Stimulated activated CD8-positive, alpha-beta memory T cell treated with anti-CD3 and anti-CD28 coated beads, Interleukin-7, amount 100 ng/mL, for 48 hours (primary cell): ENCODE results near the gene IL16.

Experiments used
- DNase-seq, 2 donors: peaks; one replicate each; pipeline ENCODE4 v3.0.0-alpha.2; 2020; ENCODE audit warnings: low read depth in 1 of 2; ENCODE audit errors: extremely low read depth in 1 of 2

IL16 gene

GRCh38 chr15:81174125-81174791 lies 22.4 kb upstream of the IL16 start:
- no peak for DNase-seq

DNA sequence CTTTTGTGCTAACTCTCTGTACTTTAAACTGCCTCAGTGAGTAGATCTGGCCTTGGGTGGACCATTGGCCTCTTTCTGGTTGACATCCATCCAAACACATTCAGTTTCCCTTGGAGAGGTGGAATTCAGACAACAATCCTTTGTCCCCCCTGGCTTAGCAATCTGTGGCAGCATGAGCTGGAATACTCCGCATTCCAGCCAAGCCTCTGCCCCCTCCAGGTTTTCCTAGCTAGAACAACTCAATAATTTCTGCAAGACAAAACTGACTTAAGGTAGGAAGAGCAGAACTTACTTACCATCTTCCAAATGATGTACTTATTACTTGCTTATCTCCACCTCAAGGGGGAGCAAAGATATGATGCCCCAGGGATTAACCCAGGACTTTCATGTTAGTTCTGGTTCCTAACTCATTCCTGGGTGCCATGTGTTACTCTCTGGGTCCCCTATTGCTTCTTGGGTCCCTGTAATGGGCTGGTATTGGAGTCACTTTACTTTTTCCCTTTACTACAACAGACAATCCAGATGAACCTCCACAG lies 21.8 kb upstream of the IL16 start:
- no peak for DNase-seq

DNA sequence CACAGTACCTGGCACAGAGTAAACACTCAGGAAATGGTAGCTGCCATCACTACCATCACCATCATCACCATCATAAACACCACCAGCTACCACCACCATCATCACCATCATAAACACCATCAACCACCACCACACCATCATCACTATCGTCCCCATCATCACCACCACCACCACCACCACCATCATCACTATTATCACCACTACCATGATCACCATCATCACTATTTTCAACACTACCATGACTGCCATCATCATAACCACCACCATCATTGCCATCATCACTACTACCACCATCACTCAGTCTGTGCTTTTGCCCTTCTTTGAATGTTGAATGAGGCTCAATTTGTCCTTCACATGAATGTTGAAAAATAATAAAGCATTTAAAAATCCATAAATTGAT lies 21.2 kb upstream of the IL16 start:
- DNase-seq, result no peak

DNA sequence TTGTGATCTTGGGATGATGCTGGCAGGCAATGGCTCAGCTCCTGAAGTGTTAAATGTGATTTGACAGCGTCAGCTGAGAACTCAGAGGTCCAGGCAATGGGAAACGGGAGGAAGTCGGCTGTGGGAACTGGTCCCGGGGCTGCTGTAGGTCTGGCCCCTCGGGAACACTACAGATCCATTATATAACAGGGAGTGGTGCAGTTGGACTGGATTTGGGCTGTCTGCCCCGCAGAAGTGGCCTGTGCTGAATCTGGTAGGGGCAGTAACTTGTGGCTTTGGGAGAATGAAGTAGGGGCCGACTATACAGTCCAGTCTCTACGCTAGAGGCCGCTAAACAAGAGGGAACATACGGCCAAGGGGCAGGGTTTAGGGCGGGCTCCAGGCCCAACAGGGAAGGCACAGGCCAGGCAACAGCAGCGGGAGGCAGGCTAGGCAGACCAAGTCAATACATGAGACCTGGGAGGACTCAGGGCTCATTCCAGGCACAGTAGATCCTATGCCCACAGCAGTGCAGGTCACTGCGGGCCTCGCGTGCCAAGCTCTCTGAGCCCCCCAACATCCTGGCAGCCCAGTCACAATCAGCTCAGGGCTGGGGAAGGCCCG lies 20.3 kb upstream of the IL16 start:
- no peak for DNase-seq

DNA sequence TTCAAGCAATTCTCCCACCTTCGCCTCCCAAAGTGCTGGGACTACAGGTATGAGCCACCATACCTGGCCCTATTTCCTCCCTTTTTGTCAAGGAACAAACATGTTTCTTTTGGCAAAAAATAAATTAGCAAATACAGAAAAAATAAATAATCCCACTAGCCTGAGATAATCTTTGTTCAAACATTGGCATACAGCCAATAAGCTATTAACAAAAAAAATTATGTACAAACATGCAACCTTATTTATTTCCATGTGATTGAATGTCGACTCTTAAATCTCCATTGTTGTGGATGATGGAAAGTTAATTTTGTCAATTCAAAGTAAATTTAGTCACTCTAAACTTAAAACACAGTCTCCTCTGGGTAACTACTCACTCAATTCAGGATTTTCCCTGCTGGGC lies 18.3 kb upstream of the IL16 start:
- no peak for DNase-seq

GRCh38 chr15:81181220-81181619 lies 15.5 kb upstream of the IL16 start:
- no peak for DNase-seq

DNA sequence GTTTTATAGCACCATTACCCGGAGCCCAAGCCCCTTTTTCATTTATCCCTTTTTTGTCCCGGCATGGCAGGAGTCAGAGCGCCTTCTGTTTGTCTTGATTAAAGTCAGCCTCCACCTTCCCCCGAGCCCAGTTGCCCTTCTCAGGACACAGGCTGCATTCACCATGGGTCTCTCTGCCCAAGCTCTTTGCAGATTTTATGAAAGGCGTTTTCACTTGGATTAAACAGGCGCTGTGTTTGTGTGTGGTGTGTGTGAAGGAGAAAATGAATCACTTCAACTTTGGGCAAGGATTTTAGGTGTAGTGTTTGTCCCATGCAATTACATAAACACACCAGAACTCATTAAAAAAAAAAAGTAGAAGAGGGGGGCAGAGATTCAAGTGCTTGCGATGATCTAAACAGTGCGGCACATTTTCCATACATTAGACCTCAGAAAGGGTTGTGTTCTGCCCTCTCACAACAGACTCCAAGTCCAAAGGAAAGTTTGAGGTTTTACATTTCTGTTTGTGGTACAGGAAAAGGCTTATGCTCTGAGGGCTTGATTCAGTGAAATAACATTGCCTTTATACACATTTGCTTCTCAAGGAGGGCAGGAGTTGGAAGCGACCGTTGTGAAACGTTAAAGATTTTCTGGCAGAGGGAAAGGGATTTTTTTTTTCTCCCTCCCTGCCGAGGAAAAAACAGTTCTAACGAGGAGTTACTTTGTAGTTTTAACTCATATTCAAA lies 14.5 kb upstream of the IL16 start:
- no peak for DNase-seq

DNA sequence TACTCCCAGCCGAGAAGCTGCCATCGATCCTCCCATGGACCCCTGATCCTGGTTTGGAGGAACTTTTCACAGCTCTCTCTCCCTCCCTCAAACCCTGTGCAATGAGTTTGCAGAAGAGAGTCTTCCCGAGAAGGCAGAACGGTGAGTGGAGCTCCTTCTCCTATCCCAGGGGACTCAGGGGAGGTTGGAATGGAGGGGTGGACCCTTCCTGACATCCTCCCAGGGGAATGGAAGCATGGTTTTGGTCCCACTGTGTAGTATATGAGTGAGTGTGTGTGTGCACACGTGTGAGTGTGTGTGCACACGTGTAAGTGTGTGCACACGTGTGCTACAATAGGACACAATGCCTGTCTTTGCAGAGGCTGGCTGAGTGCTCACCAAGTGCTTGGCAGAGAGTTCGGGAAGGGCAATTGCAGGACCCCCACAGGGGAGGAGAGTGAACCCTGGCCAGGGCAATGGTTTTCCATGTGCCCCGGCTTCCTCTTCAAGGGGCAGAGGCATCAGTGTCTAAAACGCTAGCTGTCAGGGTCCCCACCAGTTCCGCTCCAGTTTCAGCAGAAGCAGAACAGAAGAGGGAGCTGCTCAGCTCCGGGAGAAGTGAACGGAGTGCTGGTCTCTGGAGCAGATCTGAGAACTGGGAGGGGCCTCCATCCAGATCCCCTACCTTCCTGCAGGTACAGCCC lies 13.8 kb upstream of the IL16 start:
- no peak for DNase-seq

GRCh38 chr15:81183439-81183775 lies 13.3 kb upstream of the IL16 start:
- no peak for DNase-seq

- no peak for DNase-seq
Observed at GRCh38 chr15:81184188-81184587, 12.5 kb upstream of the IL16 start.

DNA sequence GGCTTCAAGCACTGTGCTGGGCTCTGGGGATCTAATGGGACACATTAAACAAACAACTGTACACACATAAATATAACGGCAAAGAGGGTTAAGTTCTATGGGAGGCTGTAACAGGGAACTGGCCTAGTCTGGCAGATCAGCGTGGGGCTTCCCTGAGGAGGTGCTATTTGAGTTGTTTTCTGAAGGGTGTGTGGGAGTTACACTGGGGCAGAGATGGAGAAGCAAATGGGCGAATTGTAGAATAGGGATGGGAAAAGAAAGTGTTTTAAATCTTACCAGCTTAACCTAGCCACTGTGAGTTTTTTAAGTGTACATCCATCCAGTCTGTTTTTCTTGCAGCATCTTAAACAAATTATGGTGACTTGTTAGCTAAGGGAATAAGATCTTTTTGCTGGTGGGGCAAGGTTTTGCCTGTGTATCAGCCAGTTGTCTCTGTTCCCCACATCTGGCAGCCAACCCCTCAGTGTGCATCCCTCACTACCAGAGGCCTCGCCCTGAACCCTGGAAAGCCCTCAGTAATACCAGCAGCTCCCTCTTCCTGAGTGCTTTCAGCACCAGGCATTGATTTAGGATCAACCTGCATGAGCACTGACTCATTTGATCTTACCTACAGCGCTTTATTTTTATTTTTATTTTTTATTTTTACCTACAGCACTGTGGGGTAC lies 10.9 kb upstream of the IL16 start:
- no peak for DNase-seq

DNA sequence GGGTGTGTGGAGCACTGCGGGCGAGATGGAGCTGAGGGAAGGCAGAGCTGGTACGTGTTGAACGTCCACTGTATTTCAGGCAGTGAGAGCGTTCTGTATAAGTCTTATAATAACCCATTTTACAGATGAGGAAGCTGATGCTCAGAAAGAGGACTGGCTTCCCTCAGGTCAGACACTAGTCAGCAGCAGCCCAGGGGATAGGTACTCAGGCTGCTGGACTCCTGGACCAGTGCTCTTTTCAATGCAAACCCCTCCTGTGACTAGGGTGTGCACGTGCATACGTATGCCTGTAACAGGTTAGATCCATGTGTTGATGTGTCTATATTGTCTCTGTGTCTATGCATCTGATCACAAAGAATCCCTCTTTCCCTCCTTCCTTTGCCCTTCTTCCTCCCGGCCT lies 8.3 kb upstream of the IL16 start:
- DNase-seq, result no peak

DNA sequence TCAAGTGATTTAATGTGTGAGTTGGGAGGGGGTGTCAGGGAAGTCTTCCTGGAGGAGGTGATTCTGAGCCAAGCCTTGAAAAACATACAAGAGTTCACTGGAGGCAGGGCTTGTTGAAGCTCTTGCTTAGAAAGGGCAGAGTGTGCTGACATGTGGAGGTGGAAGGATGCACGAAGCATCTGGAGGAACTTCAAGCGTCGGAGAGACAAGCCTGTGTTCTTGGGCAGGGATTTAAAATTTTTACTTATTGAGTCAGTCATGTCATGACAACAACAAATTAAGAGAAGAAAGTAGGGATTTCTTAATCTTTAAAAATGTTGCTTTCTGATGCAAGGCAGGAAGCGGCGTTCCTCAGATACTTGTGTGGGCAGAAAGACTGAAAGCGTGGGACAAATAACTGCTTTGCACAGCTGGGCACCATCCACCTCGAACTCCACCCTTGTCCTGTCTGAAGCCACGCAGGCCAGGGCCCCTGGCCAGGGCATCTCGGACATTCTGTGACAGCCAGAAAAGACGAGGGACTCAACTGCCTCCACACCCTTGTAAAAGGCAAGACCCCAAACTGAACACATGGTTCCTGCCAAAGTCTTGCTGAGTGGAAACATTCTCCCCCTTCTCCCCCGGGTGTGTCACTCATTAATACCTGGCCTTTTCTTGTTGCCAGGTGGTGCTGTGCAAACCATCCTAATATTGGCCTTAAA lies 6.9 kb upstream of the IL16 start:
- DNase-seq, result no peak

DNA sequence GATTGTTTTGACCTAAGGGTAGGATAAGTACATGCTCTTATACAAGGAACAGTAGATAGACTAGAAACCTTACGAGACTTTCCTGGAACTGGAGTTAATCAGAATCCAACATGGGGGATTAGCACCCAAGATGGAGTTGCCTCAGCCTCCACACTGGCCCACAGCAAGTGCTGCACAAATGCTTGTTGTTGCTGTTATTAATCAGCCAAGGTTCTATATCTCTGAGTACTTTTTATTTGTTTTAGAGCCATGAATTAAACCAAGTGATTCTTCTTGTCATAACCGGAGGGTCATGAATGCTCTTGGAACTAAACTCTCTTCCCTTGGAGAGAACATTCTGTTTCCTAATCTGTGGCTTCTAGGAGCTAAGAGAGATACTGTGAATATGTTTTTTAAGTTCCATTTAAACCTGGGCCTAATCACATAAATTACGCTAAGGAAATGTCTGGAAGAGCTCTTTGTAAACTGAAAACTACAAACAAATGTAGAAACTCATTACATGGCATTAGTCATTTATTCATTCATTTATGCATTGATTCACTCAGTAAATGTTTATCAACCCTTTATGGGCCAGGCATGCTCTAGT lies 5.7 kb upstream of the IL16 start:
- DNase-seq, result no peak

- no peak for DNase-seq
Observed at GRCh38 chr15:81191701-81192100, 5.0 kb upstream of the IL16 start.

- no peak for DNase-seq
Observed at GRCh38 chr15:81194723-81195122, 2.0 kb upstream of the IL16 start.

DNA sequence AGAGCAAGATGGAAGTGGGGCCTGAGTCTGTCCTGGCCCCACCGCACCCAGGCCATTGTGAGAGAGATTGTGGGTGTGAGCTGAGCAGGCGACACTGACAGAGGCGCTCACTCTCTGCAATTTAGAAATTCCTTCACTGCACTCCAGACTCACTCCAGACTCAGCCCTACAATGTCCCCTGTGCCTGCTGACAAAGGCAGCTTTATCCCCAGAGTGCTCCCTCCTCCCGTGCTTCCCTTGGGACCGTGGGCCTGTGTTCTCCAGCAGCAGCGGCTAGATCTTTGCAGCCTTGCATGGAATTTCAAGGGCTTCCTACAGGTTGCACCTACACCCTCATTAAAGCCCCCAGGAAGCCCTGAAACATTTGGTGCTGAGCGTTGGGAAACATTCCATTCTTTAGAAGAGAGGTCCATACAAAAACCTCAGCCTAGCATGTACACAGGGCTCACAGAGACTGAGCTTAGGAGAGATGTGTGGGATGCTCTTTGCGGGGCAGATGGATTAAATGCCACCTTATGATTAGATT lies 1.3 kb upstream of the IL16 start:
- DNase-seq, result no peak

DNA sequence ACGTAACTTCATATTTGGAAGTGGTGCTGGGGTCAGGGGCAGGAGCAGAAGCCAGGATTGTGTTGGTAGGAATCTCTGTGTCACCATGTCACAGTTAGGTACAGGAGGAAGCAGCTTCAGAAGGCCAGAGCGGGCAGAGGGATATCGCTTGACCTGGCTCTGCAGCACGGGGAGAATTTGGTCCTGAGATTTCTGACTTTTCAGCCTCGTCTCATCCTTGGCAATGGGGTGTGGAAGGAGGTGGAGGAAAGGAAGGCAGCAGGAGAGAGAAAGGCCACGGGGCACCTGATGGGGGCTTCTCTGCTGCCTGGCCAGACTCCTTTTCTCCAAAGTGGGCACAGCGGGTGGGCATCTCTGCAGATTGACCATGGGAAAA lies 564 bp downstream of the IL16 start:
- no peak for DNase-seq

- no peak for DNase-seq
Observed at GRCh38 chr15:81197688-81198281, 1.1 kb downstream of the IL16 start.
